ENCODE data around the gene MRPL55. TPM values are rescaled to one million over a fixed set of nuclear protein-coding genes. Genes with fewer than 3 reads are reported as not detected.

The MRPL55 gene
- total and polyA plus RNA-seq, 2 experiments from 2014 or later: 57.5 to 95.1 TPM

- in situ Hi-C loops (cut with MboI): no loop called here
- 1% methylated on average over 73 to 82 of the region's 95 CpGs for WGBS, 2 experiments (ENCODE audit: low coverage in 1 of 2, low lambda C conversion rate in 2 of 2, missing lambda C conversion rate in 2 of 2)
- peak within 1 kb of the TSS; percentile 91 for H3K4me3 ChIP-seq
- H3K27ac ChIP-seq: peak within 1 kb of the TSS; percentile 93
- H3K9ac ChIP-seq: peak within 1 kb of the TSS; percentile 96
- no peaks in the 10 kb centered on the region for H3K9me2 ChIP-seq (ENCODE audit: insufficient read depth)
- no peaks in the 10 kb centered on the region for H3F3A ChIP-seq (ENCODE audit: insufficient read depth)
- H3K27me3 ChIP-seq (replicated peaks; ENCODE audit: insufficient read depth): peaks cover 18% of the 10 kb centered on the region; the same call in 1 of the 2 replicates
- H4K20me1 ChIP-seq (ENCODE audit: insufficient read depth): peaks cover 21% of the 10 kb centered on the region; the same call in 1 of the 2 replicates
- H2AFZ ChIP-seq: peak within 1 kb of the TSS; percentile 92
- TF ChIP-seq EZH2 (IDR thresholded peaks at IDR 0.05; ENCODE audit: insufficient read depth, poor library complexity, severe bottlenecking) (no peak), EZH2phosphoT487 (IDR thresholded peaks at IDR 0.05; ENCODE audit: insufficient read depth, low read depth) (no peak)
- DNase-seq: peak; percentile 99
- H3K79me2 ChIP-seq (ENCODE audit: insufficient read depth): peaks cover 47% of the 10 kb centered on the region
- H3K36me3 ChIP-seq (ENCODE audit: low read depth): no peaks in the 10 kb centered on the region
- H3K4me2 ChIP-seq (ENCODE audit: unreplicated experiment): peak within 1 kb of the TSS; percentile 89
- peaks cover 19% of the 10 kb centered on the region for H3K4me1 ChIP-seq (ENCODE audit: insufficient read depth)
- no peaks in the 10 kb centered on the region for H3K9me3 ChIP-seq (ENCODE audit: low read depth)
Measured at GRCh38 chr1:228139931-228140723, 31.0 kb upstream of the MRPL55 start, which contains the start of gene GUK1. Gene GUK1 (plus strand): TSS chr1:228140279. CDS start chr1:228140303, 24 bp downstream.

DNA sequence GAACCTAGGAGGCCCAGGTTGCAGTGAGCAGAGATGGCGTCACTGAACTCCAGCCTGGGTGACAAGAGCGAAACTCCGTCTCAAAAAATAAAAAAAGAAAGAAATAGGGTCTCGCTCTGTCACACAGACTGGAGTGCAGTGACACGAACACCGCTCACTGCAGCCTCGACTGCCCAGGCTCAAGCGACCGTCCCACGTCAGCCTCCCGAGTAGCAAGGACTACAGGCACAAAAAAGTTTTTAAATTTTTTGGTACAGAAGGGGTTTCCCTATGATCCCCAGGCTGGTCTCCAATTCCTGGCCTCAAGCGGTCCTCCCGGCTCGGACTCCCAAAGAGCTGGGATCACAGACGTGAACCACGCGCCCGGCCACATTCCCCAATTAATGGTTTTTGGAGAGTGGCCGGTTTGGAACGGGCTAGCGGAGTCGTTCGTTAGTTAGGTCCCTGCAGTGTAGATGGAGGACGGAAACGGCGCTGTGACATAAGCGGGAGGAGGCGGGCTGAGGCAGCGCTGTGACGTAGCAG lies 30.4 kb upstream of the MRPL55 start:
- peak overlapping the region; percentile 96 for H3K9ac ChIP-seq
- H3K79me2 ChIP-seq (ENCODE audit: insufficient read depth): peaks cover 40% of the 10 kb centered on the region
- H3K4me2 ChIP-seq (ENCODE audit: unreplicated experiment): peak overlapping the region; percentile 67
- H3K27ac ChIP-seq: peak overlapping the region; percentile 93
- peaks cover 19% of the 10 kb centered on the region for H3K4me1 ChIP-seq (ENCODE audit: insufficient read depth)
- H3K9me2 ChIP-seq (ENCODE audit: insufficient read depth): no peaks in the 10 kb centered on the region
- peaks cover 22% of the 10 kb centered on the region; the same call in 1 of the 2 replicates for H3K27me3 ChIP-seq (replicated peaks; ENCODE audit: insufficient read depth)
- peak overlapping the region; percentile 92 for H2AFZ ChIP-seq
- no peak for DNase-seq
- no peaks in the 10 kb centered on the region for H3F3A ChIP-seq (ENCODE audit: insufficient read depth)
- H3K9me3 ChIP-seq (ENCODE audit: low read depth): no peaks in the 10 kb centered on the region
- H3K4me3 ChIP-seq: peak overlapping the region; percentile 91
- in situ Hi-C loops (cut with MboI): no loop called here
- WGBS, 2 experiments (ENCODE audit: low coverage in 1 of 2, low lambda C conversion rate in 2 of 2, missing lambda C conversion rate in 2 of 2): 20 to 22% methylated on average over 30 of the region's 30 CpGs
- H3K36me3 ChIP-seq (ENCODE audit: low read depth): no peaks in the 10 kb centered on the region
- TF ChIP-seq EZH2 (IDR thresholded peaks at IDR 0.05; ENCODE audit: insufficient read depth, poor library complexity, severe bottlenecking) (no peak), EZH2phosphoT487 (IDR thresholded peaks at IDR 0.05; ENCODE audit: insufficient read depth, low read depth) (no peak)
- H4K20me1 ChIP-seq (ENCODE audit: insufficient read depth): peaks cover 19% of the 10 kb centered on the region; the same call in 1 of the 2 replicates

DNA sequence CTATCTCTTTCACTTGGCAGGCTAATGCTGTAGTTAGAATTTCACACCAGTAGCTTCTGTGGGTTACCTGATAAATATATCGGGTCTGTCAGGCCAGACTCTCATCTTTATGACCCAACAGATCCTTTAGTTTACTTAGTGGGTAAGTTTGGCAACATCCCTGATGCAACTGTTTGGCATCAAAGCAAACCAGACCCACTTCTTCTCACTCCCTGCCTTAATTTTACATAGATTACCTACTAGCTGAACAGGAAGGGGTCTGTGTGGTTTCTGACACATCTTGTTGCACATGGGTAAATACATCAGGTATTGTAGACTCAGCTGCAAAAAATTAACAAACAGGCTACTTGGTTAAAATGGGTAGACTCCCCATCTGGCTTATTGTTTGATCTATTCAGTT lies 27.8 kb upstream of the MRPL55 start:
- Histone ChIP-seq H3K9ac (no peak overlapping the region), H4K20me1 (ENCODE audit: insufficient read depth) (no peaks in the 10 kb centered on the region), H3K9me3 (ENCODE audit: low read depth) (no peaks in the 10 kb centered on the region), H2AFZ (no peak overlapping the region), H3K27me3 (replicated peaks; ENCODE audit: insufficient read depth) (peaks cover 41% of the 10 kb centered on the region), H3K9me2 (ENCODE audit: insufficient read depth) (no peaks in the 10 kb centered on the region), H3K4me3 (no peak overlapping the region), H3K27ac (no peak overlapping the region), H3K36me3 (ENCODE audit: low read depth) (no peaks in the 10 kb centered on the region), H3K4me2 (ENCODE audit: unreplicated experiment) (no peak overlapping the region), H3K4me1 (ENCODE audit: insufficient read depth) (peaks cover 2% of the 10 kb centered on the region; the same call in 1 of the 2 replicates), H3F3A (ENCODE audit: insufficient read depth) (no peaks in the 10 kb centered on the region), H3K79me2 (ENCODE audit: insufficient read depth) (peaks cover 14% of the 10 kb centered on the region)
- in situ Hi-C loops (cut with MboI): no loop called here
- 3 to 7% methylated on average over 1 of the region's 1 CpG for WGBS, 2 experiments (ENCODE audit: low coverage in 1 of 2, low lambda C conversion rate in 2 of 2, missing lambda C conversion rate in 2 of 2)
- TF ChIP-seq EZH2 (IDR thresholded peaks at IDR 0.05; ENCODE audit: insufficient read depth, poor library complexity, severe bottlenecking) (no peak), EZH2phosphoT487 (IDR thresholded peaks at IDR 0.05; ENCODE audit: insufficient read depth, low read depth) (no peak)
- no peak for DNase-seq

GRCh38 chr1:228134591-228134990 lies 25.5 kb upstream of the MRPL55 start:
- Histone ChIP-seq H3K4me1 (ENCODE audit: insufficient read depth) (no peaks in the 10 kb centered on the region), H3F3A (ENCODE audit: insufficient read depth) (no peaks in the 10 kb centered on the region), H3K9me3 (ENCODE audit: low read depth) (no peaks in the 10 kb centered on the region), H3K4me3 (no peak overlapping the region), H3K27ac (no peak overlapping the region), H2AFZ (no peak overlapping the region), H3K79me2 (ENCODE audit: insufficient read depth) (no peaks in the 10 kb centered on the region), H3K27me3 (replicated peaks; ENCODE audit: insufficient read depth) (peaks cover 42% of the 10 kb centered on the region), H3K36me3 (ENCODE audit: low read depth) (no peaks in the 10 kb centered on the region), H4K20me1 (ENCODE audit: insufficient read depth) (no peaks in the 10 kb centered on the region), H3K9me2 (ENCODE audit: insufficient read depth) (no peaks in the 10 kb centered on the region), H3K9ac (no peak overlapping the region), H3K4me2 (ENCODE audit: unreplicated experiment) (no peak overlapping the region)
- no peak for DNase-seq
- in situ Hi-C loops (cut with MboI): no loop called here
- WGBS, 2 experiments (ENCODE audit: low coverage in 1 of 2, low lambda C conversion rate in 2 of 2, missing lambda C conversion rate in 2 of 2): 52 to 53% methylated on average over 12 of the region's 12 CpGs
- no peak for TF ChIP-seq EZH2 (IDR thresholded peaks at IDR 0.05; ENCODE audit: insufficient read depth, poor library complexity, severe bottlenecking)
- TF ChIP-seq EZH2phosphoT487 (IDR thresholded peaks at IDR 0.05; ENCODE audit: insufficient read depth, low read depth): no peak
